Choroid plexus epithelial cell (primary cell): ENCODE results near the gene RTTN.
A peak's percentile ranks its signal among the peaks of the same experiment; 100 is the strongest.

Experiments used
- DNase-seq: peaks from one replicate; pipeline ENCODE4 v3.0.0-alpha.2; 2010; ENCODE audit warnings: low read depth
- H3K4me3 ChIP-seq: 2 replicates; pipeline ENCODE4 v1.5.1; 2011; ENCODE audit warnings: low read depth, mild to moderate bottlenecking, control low read depth, low read length, moderate library complexity
- CTCF ChIP-seq: conservative IDR thresholded peaks from 2 replicates; pipeline ENCODE4 v1.5.1; 2011; ENCODE audit warnings: low read depth, mild to moderate bottlenecking, control low read depth, inconsistent platforms, low read length, moderate library complexity

The RTTN gene

GRCh38 chr18:70072678-70073077, 132.8 kb downstream of the RTTN start:
- H3K4me3 ChIP-seq: no peak overlapping the region
- peak; percentile 56 for TF ChIP-seq CTCF
- DNase-seq: peak; percentile 74

GRCh38 chr18:70069965-70070364, 135.5 kb downstream of the RTTN start:
- TF ChIP-seq CTCF: no peak
- H3K4me3 ChIP-seq: no peak overlapping the region
- no peak for DNase-seq

- DNase-seq: no peak
- TF ChIP-seq CTCF: no peak
Measured at GRCh38 chr18:70069382-70069781, 136.1 kb downstream of the RTTN start.

GRCh38 chr18:70068981-70069380, 136.5 kb downstream of the RTTN start:
- TF ChIP-seq CTCF: no peak
- DNase-seq: no peak
- H3K4me3 ChIP-seq: no peak overlapping the region

More at GRCh38 chr18:70069382-70069781, 136.1 kb downstream of the RTTN start:
- no peak overlapping the region for H3K4me3 ChIP-seq

- TF ChIP-seq CTCF: no peak
Measured at GRCh38 chr18:70059684-70060083, 145.8 kb downstream of the RTTN start.

GRCh38 chr18:70058916-70059315, 146.6 kb downstream of the RTTN start:
- no peak for DNase-seq
- no peak overlapping the region for H3K4me3 ChIP-seq
- no peak for TF ChIP-seq CTCF

More at GRCh38 chr18:70059684-70060083, 145.8 kb downstream of the RTTN start:
- DNase-seq: no peak
- H3K4me3 ChIP-seq: no peak overlapping the region

GRCh38 chr18:70047931-70048603, 157.4 kb downstream of the RTTN start:
- H3K4me3 ChIP-seq: no peak overlapping the region
- DNase-seq: peak; percentile 41
- TF ChIP-seq CTCF: no peak
